Stimulated activated CD4-positive, alpha-beta T cell treated with anti-CD3 and anti-CD28 coated beads, Interleukin-12 subunit alpha, Interleukin-12 subunit beta, amount 100 ng/mL, for 48 hours (primary cell): ENCODE data around the gene EYS.
"Not testable (repeated sequence)": the region's sequence is repeated elsewhere in the genome, so short reads cannot be mapped to it uniquely, and the experiment has no call there.

ENCODE experiments used
- DNase-seq, 3 donors: peaks; one replicate each; pipeline ENCODE4 v3.0.0-alpha.2; 2020; ENCODE audit warnings: low read depth in 2 of 3, low spot score in 1 of 3

The EYS gene

DNA sequence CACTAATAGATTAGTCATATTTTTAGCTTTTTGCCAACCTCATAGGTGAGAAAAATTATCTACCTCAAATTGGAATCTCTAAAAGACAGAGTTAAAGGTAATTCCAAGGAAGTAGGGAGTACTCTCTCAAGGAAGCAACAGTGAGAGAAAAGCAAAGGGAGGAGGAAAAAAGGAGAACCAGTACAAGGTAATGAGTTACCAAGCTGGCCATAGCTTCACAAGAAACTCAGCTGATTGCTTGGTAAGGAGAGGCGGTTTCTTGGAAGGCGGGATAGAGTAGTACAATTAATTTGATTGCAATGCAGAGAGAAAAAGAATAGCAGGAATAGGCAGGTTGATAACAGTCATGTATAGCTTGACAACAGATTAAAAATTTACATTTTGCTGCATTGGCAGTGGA is 1933.8 kb downstream of the EYS start:
- DNase-seq, result no peak

DNA sequence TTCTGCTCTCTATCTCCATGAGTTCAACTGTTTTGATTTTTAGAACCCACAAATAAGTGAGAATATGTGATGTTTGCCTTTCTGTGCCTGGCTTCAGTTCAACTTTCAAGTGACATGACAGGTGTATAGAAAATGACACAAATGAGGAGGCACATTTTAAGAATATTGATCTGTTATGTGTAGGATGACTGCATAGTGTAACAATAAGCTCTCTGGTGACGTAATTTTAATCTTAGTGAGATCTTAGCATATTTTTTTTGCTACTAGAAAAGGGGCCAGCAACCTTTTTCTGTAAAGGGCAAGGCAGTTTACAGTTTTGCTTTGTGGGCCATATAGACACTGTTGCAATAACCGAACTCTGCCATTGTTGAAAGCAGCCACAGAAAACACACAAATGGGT is 1941.2 kb downstream of the EYS start:
- no peak for DNase-seq

DNA sequence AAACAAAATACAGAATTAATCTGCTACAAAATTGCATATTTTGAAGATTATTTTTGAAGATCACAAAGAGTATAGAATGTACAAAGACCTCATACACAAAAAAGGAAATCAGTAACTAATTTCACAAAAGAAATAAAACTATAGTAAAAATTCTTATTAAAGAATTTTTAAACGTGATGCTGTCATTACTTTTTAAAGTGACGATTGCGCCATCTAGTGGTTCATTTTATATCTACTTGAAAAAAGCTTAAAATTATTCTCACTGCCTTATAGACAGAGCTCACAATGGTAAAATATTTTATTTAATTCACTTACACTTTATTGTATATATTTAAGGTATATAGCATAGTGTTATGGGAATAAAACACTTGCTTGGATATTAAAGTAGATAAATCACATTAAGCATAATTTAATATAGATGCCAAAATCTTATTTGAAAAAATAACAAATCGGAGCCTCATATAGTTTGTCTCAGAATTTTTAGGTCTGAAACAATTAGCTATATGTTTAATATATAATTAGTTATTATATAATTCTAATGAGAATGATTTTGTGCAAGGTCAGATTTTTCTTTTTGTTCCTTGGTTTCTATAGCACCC is 1942.6 kb downstream of the EYS start:
- peak in 1 of 3 donors; percentile 5 for DNase-seq

DNA sequence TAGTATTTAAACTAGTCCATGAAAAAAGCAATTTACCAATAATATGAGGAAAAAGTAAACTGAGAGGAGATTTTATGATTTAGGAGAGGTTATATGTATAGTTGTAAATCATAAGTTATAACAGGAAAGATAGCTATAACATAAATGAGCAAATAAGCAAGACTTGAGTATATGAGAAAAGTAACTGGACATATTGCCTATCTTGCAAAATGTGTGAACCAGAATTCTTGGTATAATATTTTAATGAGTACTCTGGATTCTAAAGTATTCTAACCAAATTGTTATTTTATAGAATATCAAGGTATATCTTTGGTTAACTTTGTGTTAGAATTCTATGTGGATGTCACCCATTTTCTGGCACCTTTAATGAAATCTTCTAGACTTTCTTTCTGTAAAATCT is 1946.8 kb downstream of the EYS start:
- no peak for DNase-seq

DNA sequence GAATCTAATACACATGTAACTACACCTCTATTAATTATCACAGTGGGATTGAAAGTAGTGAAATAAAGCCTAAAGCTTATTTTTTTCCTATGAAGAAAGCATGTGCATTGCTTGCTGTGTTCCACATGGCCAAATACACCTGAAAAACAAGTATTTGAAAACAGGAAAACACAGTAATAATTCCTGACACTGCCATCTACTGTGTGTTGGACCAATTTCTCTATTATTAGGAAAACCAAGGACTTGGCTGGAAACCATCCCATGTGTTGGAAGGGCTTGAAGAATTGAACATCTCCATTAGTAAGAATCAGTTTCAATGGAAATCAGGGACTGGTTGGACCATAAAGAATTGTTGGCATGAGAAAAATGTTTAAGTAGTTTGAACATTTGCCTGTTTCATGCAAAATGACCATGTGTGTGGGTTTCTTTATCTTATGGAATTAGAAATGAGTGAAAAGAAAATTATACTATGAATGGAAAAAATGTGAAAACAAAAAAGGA is 1947.4 kb downstream of the EYS start:
- DNase-seq, result no peak

DNA sequence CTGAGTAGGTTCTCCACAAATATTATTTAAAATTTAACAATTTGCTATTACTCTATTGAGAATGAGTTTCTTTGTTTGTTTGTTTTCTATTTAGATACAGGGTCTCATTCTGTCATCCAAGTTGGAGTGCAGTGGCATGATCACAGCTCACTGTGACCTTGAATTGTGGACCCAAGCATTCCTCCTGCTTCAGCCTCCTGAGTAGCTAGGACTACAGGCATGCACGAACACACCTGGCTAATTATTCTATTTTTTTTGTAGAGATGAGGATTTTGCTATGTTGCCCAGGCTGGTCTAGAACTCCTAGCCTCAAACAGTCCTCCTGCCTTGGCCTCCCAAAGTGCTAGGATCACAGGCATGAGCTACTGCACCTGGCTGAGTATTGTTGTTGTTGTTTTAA is 1949.2 kb downstream of the EYS start:
- DNase-seq, result no peak

DNA sequence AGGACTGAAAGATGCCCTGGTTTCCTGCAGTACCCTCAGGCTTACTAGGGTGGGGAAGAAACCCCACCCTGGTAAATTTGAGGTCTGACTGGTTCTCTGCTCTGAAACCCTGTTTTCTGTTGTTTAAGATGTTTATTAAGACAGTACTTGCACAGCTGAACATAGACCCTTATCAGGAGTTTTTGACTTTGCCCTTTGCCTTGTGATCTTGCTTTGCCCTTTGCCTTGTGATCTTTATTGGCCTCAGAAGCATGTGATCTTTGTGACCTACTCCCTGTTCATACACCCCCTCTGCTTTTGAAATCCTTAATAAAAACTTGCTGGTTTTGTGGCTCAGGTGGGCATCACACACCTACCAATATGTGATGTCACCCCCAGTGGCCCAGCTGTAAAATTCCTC is 1949.8 kb downstream of the EYS start:
- DNase-seq, result not testable (repeated sequence)

DNA sequence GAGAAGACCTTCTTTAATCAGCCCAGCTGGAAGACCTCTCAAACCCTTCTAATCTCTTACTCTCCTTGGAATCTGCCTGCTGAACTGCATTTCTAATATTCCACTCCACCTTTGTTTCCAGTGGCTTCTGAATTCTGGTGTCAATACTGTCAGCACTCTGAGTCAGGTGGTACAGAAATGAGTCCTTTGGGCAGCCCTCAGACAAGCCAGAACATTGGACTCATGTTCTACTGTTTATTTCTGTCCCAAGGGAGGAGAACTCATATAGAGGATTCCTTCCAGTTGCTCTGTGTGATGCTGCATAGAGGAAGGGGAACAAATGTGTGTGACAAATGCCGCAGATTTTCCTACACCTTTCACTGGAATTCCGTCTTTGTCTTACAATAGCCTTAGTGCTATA is 1956.6 kb downstream of the EYS start:
- no peak for DNase-seq

DNA sequence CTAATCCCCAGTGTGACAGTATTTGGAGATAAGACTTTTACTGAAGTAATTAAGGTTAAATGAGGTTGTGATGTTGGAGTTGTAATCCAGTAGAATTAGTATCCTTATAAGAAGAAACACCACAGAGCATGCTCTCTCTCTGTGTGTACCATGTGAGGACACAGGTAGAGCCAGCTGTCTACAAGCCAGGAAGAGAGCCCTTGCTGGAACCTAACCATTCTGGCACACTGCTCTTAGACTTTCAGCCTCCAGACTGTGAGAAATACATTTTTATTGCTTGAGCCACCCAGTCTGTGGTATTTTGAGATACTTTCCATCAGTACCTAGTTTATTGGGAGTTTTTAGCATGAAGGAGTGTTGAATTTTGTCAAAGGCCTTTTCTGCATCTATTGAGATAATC is 1961.2 kb downstream of the EYS start:
- no peak for DNase-seq

DNA sequence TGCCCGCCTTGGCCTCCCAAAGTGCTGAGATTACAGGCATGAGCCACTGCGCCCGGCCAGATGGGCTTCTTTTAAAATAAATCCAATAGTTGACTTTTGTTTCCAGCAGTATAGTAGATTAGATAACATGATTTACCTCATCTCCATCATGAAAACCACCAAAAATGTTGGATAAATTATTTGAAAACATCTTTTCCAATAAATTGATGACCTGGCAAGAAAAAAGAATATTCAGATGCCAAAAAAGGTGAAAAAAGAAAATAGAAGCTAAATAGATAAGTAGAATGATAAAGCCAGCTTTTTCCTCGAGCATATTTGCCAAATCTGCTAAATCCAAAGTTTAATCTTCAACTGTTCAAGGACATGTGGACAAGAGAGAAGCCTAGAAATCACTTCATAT is 1962.2 kb downstream of the EYS start:
- no peak for DNase-seq

DNA sequence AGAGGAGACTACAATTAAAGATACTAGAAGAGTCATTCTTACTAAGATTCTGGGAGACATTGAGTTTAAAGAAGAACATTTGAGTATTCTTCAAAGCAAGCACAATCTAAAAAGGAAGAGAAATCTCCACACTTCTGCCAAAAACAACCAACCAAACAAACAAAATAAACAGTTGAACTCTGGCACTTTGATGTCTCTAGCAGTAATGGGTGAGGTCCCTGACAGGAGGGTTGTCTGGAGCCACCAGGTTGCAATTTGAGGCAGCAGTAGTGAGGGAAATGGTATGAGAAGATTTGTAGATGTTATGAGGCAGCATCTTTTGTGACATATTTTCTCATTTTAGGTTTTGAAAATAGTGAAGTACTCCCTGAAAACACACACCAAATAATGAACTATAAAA is 1963.3 kb downstream of the EYS start:
- DNase-seq, result no peak

DNA sequence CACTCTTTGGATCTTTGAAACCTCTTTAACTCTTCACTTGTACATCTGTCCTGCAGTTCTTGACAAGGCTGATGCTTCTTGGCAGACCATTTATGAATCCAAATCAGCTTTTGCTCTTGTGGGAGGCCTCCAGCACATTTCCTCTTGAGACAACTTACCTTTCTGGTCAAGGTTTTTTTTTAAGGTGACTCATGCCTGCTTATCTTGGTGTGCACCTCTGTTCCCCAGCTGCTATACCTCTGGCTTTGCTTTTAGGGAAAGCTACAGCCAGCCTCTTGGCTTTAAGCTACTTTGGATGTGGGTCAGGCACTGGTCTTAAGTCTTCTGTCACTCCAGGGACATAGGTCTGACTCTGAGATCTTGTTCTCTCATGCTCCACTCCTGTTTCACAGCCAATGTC is 1965.0 kb downstream of the EYS start:
- DNase-seq, result no peak

DNA sequence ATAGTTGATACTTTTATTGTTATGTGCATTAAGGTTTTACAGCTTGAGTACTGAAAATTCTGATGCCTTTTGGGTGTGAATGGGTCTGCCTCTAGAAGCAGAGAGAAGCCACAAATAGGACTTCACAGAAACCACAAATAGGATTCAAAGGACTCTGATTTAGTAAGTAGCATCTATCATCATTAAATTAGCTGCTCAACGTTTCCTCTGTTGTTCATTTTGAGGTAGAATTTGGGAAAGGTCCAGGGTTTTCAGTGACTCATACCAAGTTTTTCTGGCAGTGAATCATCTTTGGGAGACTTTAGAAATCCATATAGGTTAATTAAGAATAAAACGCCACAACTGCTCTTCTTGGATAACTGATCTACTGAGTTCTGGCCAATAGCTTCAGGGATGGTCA is 1966.3 kb downstream of the EYS start:
- DNase-seq, result no peak

DNA sequence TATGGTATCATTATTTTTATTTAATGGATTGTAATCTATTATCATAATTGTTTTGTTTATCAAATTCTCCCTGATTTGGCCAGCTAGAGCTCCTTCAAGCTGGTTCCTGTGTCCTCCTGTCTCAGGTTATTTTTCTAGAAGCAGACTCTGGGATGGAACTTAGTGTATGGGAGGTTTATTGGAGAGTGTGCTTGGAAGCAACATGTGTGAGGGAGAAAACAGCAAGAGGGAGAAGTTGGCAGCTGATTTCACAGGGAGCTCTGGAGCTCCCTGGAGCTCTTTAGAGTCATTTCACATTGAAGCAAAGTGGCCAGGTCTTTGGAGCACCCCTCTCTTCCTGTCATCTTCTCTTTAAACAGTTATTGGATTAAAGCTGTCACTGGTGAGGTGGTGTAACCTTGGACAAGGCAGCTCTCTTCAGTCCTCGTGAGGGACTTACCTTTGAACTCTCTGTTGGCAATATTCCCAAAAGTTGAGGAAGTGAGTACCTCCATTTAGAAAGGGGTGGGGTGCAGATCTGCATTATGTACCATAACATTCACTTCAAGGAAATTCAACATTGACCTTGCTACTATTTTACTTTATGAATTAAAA is 1967.8 kb downstream of the EYS start:
- no peak for DNase-seq

DNA sequence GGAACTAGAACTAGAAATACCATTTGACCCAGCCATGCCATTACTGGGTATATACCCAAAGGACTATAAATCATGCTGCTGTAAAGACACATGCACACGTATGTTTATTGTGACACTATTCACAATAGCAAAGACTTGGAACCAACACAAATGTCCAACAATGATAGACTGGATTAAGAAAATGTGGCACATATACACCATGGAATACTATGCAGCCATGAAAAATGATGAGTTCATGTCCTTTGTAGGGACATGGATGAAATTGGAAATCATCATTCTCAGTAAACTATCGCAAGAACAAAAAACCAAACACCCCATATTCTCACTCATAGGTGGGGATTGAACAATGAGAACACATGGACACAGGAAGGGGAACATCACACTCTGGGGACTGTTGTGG is 1968.8 kb downstream of the EYS start:
- not testable (repeated sequence) for DNase-seq

DNA sequence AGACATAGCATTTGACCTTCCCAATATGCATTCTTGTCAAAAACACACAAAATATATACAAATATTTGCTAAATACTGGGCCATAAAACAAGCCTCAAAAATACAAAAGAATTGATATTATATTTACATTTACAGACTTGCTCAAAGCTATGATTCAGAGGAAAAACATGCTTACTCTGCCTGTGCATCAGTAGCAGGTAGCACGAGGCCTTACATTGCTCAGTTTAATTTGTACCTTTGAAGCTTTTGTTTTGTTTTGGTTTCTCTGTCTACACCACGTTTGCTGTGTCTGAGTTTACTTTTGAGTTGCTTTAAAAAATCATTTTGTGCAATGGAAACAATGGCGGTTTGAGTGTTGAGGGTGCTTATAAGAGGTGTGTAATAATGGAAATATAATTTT is 1972.1 kb downstream of the EYS start:
- no peak for DNase-seq

DNA sequence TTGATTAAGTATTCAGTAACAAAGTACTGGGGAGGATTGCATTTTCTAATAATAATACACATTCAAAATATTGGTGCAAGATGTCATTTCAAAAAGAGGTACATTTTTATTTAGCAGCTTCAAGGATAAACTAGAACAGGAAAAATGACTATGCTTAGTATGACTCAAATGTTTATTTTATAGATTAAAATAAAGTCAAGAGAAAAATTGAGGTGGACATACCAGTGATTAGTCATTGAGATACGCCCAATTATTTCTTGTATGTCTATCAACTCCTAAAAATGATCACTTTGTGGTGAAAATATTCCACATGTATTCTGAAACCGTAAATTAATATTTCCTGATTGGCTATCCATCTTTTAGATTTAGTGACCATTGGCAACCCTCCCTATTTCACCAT is 1974.7 kb downstream of the EYS start:
- DNase-seq, result no peak

DNA sequence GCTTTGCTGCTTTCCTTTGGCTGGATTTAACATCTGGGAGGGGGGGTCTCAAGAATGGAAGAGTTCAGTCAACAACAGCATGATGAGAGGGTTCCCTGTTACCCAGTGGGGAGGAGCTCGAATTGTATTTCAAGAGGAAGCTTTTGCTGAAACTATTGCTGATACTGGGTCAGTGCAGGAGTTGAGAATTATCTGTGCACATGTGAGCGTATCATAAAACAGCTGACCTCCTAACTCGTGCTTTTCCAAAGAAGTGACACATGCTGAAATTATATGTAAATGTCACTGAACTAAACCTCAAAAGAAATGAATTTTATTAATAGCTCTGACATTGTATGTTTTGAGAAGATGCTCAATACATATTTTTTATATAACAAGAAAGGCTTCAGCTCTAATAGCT is 1975.1 kb downstream of the EYS start:
- DNase-seq, result no peak

DNA sequence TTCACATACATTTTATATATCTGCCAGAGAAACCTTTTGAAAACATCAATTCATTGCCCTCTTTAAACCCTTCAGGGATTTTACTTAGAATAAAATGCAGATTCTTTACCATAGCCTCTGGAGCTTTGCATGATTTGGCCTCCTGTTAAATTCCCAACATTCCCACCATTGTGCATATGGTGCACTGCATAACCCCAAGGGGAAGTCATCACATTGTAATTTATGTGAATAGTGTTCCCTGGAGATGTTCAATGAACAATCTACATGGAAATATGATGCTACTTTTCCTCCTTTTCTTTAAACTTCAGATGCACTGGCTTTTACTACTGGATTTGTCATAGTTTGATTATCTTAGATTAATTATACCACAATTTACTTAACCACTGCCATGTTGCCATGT is 1976.7 kb downstream of the EYS start:
- no peak for DNase-seq

DNA sequence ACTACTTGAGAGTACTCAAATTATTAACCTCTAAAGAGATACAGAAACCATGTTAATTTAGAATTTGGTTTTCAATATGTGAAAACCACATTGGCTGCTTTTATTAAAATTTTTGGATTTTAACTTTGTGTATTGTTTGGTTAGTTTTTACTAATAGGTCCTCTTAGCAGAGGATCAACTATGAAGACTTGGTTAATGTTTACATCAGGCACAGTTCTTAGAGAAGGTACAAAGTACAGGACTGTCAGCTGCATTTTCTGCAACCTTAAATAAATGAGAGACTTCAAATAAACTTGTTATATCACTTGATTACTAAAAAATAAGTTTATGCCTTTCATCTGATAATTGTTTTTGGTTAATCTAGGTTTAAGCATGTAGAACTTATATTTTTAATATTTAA is 1982.3 kb downstream of the EYS start:
- no peak for DNase-seq

DNA sequence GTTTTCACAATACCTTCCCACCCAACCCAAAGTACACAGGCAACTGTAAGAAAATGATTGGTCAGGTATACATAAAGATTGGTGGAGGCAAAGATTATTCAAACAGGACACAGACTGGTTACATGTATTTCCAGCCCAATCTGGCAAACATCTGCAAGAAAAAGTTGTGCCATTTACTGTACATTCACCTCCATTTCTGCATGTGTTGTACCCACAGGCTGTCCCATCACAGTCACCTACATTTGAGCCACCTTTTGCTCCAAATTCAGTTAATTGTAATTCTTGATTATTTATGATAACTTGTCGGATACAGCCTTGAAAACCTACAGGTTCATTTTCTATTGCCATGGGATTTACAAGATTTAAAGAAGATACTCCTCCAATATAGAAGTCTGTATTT is 1985.8 kb downstream of the EYS start:
- no peak for DNase-seq

DNA sequence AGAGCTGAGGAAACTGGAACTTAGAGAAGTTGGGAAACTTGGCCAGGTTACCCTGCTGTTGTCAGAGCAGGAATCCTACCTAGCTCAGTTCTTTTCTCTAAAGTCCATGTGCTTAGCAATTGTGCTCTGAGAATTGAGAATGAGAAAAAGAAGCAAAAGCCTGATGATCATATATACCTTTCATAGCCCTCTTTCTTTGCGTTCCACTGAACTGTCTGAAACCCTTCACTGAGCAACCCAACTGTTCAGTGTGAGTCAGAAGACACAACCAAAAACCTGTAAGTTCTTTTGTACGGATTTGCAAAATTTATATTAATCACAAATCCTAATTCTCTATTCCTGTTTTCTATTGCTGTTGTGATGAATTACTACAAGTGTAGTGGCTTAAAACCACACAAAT is 1990.9 kb downstream of the EYS start:
- DNase-seq, result no peak

DNA sequence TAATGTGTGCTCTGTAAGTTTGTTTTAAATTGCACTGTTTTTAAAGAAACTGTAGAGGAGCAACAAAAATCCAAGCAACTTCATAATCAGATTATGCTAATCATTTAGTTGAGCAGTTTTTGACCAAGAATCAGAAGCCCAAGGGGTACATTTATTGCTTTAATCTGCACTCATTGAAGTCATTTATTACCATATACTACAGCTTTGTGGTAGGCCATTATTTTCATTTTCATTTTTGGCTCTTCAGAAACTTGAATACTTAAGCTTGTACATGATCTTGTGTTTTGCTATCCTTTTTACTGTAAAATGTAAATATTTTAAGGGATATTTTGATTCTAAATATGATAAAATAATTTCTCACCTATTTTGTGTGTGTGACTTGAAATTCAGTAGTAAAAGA is 1992.9 kb downstream of the EYS start:
- DNase-seq, result no peak
